GM18507 (cell line): ENCODE measurements around the gene KLHL34.

Experiments
- DNase-seq: peaks from one replicate; pipeline ENCODE4 v3.0.0; 2011; ENCODE audit warnings: low read depth; ENCODE audit not compliant: insufficient read length; ENCODE audit errors: extremely low spot score
- FAIRE-seq: peaks from 2 replicates; lab custom pipeline; 2011; peaks lifted over from hg19 to GRCh38; lab: Jason Lieb, UNC

KLHL34 gene

GRCh38 chrX:21657318-21658151 is 595 bp downstream of the KLHL34 start:
- FAIRE-seq (no peak), DNase-seq (no peak)

GRCh38 chrX:21656587-21657317 is 1.4 kb downstream of the KLHL34 start:
- DNase-seq (no peak), FAIRE-seq (no peak)

GRCh38 chrX:21655901-21656586 is 2.1 kb downstream of the KLHL34 start:
- FAIRE-seq (no peak), DNase-seq (no peak)

- DNase-seq (no peak), FAIRE-seq (no peak)
Observed at GRCh38 chrX:21645886-21646285, 12.2 kb downstream of the KLHL34 start.

- DNase-seq (no peak), FAIRE-seq (no peak)
Observed at GRCh38 chrX:21645431-21645830, 12.7 kb downstream of the KLHL34 start.

- no peak for DNase-seq
- FAIRE-seq, result no peak
Observed at GRCh38 chrX:21639775-21640174, 18.4 kb downstream of the KLHL34 start.

- no peak for FAIRE-seq
Observed at GRCh38 chrX:21638311-21638710, 19.8 kb downstream of the KLHL34 start.

GRCh38 chrX:21632027-21632426 is 26.1 kb downstream of the KLHL34 start:
- no peak for DNase-seq

More at GRCh38 chrX:21638311-21638710, 19.8 kb downstream of the KLHL34 start:
- no peak for DNase-seq

GRCh38 chrX:21623778-21624501 is 34.2 kb downstream of the KLHL34 start:
- FAIRE-seq, result no peak

More at GRCh38 chrX:21632027-21632426, 26.1 kb downstream of the KLHL34 start:
- no peak for FAIRE-seq

GRCh38 chrX:21620234-21620633 is 37.9 kb downstream of the KLHL34 start:
- no peak for FAIRE-seq
- DNase-seq, result no peak

More at GRCh38 chrX:21623778-21624501, 34.2 kb downstream of the KLHL34 start:
- no peak for DNase-seq

GRCh38 chrX:21616386-21616785 is 41.7 kb downstream of the KLHL34 start:
- no peak for FAIRE-seq
- DNase-seq, result no peak

GRCh38 chrX:21612154-21612553 is 46.0 kb downstream of the KLHL34 start:
- peak; percentile 12 for FAIRE-seq
- DNase-seq, result no peak

GRCh38 chrX:21610168-21610567 is 48.0 kb downstream of the KLHL34 start:
- FAIRE-seq (no peak), DNase-seq (no peak)

GRCh38 chrX:21606002-21606401 is 52.1 kb downstream of the KLHL34 start:
- no peak for FAIRE-seq
- DNase-seq, result no peak
